BJ (cell line): ENCODE data around the gene SLC22A25. TPM values are rescaled to one million over a fixed set of nuclear protein-coding genes. Genes with fewer than 3 reads are reported as not detected.

Experiments used
- CTCF ChIA-PET: fragments of 350-600 bp; formaldehyde crosslinking; extraction: SDS; loops from one replicate; lab custom pipeline; 2021; ENCODE audit warnings: antibody characterized with exemption, inconsistent platforms; lab: Yijun Ruan, JAX
- POLR2A ChIA-PET: fragments of 300-600 bp; sonication (Branson Sonifier 250); formaldehyde crosslinking; extraction: SDS; loops from one replicate; lab custom pipeline; 2021; ENCODE audit warnings: antibody characterized with exemption; lab: Charles Lee
- DNase-seq: peaks from one replicate; pipeline ENCODE4 v3.0.0-alpha.2; 2011; ENCODE audit warnings: low read depth
- H3K27me3 ChIP-seq: 2 replicates; pipeline ENCODE4 v1.6.0; 2011; ENCODE audit warnings: low read length; ENCODE audit not compliant: control insufficient read depth, insufficient read depth
- H3K36me3 ChIP-seq: 2 replicates; pipeline ENCODE4 v1.5.1; 2011; ENCODE audit warnings: low read length; ENCODE audit not compliant: control insufficient read depth, insufficient read depth
- H3K4me3 ChIP-seq: 2 replicates; pipeline ENCODE4 v1.5.1; 2011; ENCODE audit warnings: low read depth, mild to moderate bottlenecking, control low read depth, low read length
- CTCF ChIP-seq: IDR thresholded peaks from 2 replicates; pipeline ENCODE4 v1.5.1; 2011; ENCODE audit warnings: low read depth, mild to moderate bottlenecking, control low read depth, inconsistent platforms, low read length, moderate library complexity; ENCODE audit not compliant: insufficient read depth
- polyA plus RNA-seq: library from polyadenylated mRNA; depleted of rRNA; stranded (reverse); fragments of >200 nt; gene quantifications from 2 replicates; pipeline ENCODE4 v1.2.3, GENCODE V29; 2011

The SLC22A25 gene
- polyA plus RNA-seq, 1 experiment: not detected

- Histone ChIP-seq H3K4me3 (no peak overlapping the region), H3K27me3 (no peaks in the 10 kb centered on the region), H3K36me3 (no peaks in the 10 kb centered on the region)
- POLR2A ChIA-PET: no interaction called here
- CTCF ChIA-PET: no interaction called here
- no peak for TF ChIP-seq CTCF
- DNase-seq: no peak
Observed at GRCh38 chr11:63229815-63230214, 13.6 kb downstream of the SLC22A25 start.

- TF ChIP-seq CTCF: no peak
- H3K4me3 ChIP-seq: no peak overlapping the region
- DNase-seq: no peak
- no peaks in the 10 kb centered on the region for H3K27me3 ChIP-seq
- ChIA-PET CTCF (no interaction called here), POLR2A (no interaction called here)
- no peaks in the 10 kb centered on the region for H3K36me3 ChIP-seq
Observed at GRCh38 chr11:63227521-63228107, 15.8 kb downstream of the SLC22A25 start.

GRCh38 chr11:63226488-63227114, 16.8 kb downstream of the SLC22A25 start:
- Histone ChIP-seq H3K36me3 (no peaks in the 10 kb centered on the region), H3K27me3 (no peaks in the 10 kb centered on the region), H3K4me3 (no peak overlapping the region)
- ChIA-PET POLR2A (no interaction called here), CTCF (no interaction called here)
- TF ChIP-seq CTCF: no peak
- DNase-seq: no peak

- no peak for DNase-seq
- ChIA-PET POLR2A (no interaction called here), CTCF (interaction anchor here (1.6 to 1.8 kb wide), 2 partner anchors 179 to 307 kb away, joined by 6 to 16 read pairs; no protein-coding TSS in a partner anchor)
- Histone ChIP-seq H3K36me3 (no peaks in the 10 kb centered on the region), H3K27me3 (no peaks in the 10 kb centered on the region), H3K4me3 (no peak overlapping the region)
- no peak for TF ChIP-seq CTCF
Observed at GRCh38 chr11:63214093-63214492, 29.3 kb downstream of the SLC22A25 start.

GRCh38 chr11:63212742-63213141, 30.7 kb downstream of the SLC22A25 start:
- peak; percentile 50 for TF ChIP-seq CTCF
- ChIA-PET CTCF (interaction anchor here (0.6 to 1.8 kb wide), 4 partner anchors 52 to 306 kb away, joined by 3 to 16 read pairs (median 4); no protein-coding TSS in a partner anchor), POLR2A (no interaction called here)
- H3K27me3 ChIP-seq: no peaks in the 10 kb centered on the region
- no peak overlapping the region for H3K4me3 ChIP-seq
- no peaks in the 10 kb centered on the region for H3K36me3 ChIP-seq
- no peak for DNase-seq
